Activated CD4-positive, alpha-beta T cell treated with anti-CD3 and anti-CD28 coated beads for 36 hours (primary cell): Measurements from ENCODE around the gene CUL4A. TPM values are rescaled to one million over a fixed set of nuclear protein-coding genes. Genes with fewer than 3 reads are reported as not detected.

ENCODE experiments used
- ATAC-seq: fragments of 200-7000 bp; cut with Tn5 transposase; one replicate; pipeline ENCODE4 v1.10.0; 2021; ENCODE audit warnings: mild to moderate bottlenecking, moderate library complexity
- CTCF ChIA-PET: fragments of 350-600 bp; sonication (Branson Sonifier 250); formaldehyde crosslinking; loops from one replicate; lab custom pipeline; 2021; ENCODE audit warnings: antibody characterized with exemption; lab: Charles Lee
- POLR2A ChIA-PET: fragments of 350-600 bp; sonication (Branson Sonifier 250); formaldehyde crosslinking; loops from one replicate; lab custom pipeline; 2021; ENCODE audit warnings: antibody characterized with exemption, inconsistent platforms; lab: Charles Lee
- DNase-seq: peaks from one replicate; pipeline ENCODE4 v3.0.0-alpha.2; 2020
- H3K27ac Mint-ChIP-seq: one replicate; pipeline ENCODE4 v1.8.0; 2021; ENCODE audit warnings: mixed read lengths
- H3K27me3 Mint-ChIP-seq: one replicate; pipeline ENCODE4 v1.8.0; 2021; ENCODE audit warnings: mixed read lengths
- H3K36me3 Mint-ChIP-seq: one replicate; pipeline ENCODE4 v1.8.0; 2021; ENCODE audit warnings: low read depth, mixed read lengths
- H3K4me1 Mint-ChIP-seq: one replicate; pipeline ENCODE4 v1.8.0; 2021; ENCODE audit warnings: mixed read lengths
- H3K4me3 Mint-ChIP-seq: one replicate; pipeline ENCODE4 v1.8.0; 2021; ENCODE audit warnings: mild to moderate bottlenecking, moderate library complexity, mixed read lengths
- H3K9me3 Mint-ChIP-seq: one replicate; pipeline ENCODE4 v1.8.0; 2021; ENCODE audit warnings: low read depth, mixed read lengths
- intact Hi-C, 2 experiments: fragments of 100-400 bp; cut with DNase I in 1 of 2; cut with micrococcal nuclease in 1 of 2; formaldehyde crosslinking; loops; one replicate each; pipeline versions ENCODE4 v1.14.2 to v1.15.1; 2022 to 2024; cut with DNase I, micrococcal nuclease
- total RNA-seq, 2 experiments: library from RNA; stranded (reverse); gene quantifications; one replicate each; pipeline ENCODE4 v1.2.3, GENCODE V29; 2021

CUL4A gene
- total RNA-seq, 2 experiments from 2014 or later, result 81.7 to 87.4 TPM

- DNase-seq (no peak), ATAC-seq (no peak)
- Mint-ChIP-seq H3K36me3 (peaks cover 4% of the 10 kb centered on the region), H3K4me3 (no peak overlapping the region), H3K27me3 (peaks cover 7% of the 10 kb centered on the region), H3K9me3 (no peaks in the 10 kb centered on the region), H3K4me1 (peaks cover 2% of the 10 kb centered on the region), H3K27ac (no peak overlapping the region)
- ChIA-PET CTCF (interaction anchor here (1.1 to 1.6 kb wide), 3 partner anchors 15 to 121 kb away, joined by 3 to 6 read pairs (median 4); no protein-coding TSS in a partner anchor), POLR2A (no interaction called here)
- intact Hi-C loops, result loop anchor here in 1 of 2 experiments (2.0 kb wide), 1 partner anchor 289 kb away; no protein-coding TSS in a partner anchor
Measured at GRCh38 chr13:113273851-113274590, 64.6 kb downstream of the CUL4A start.

GRCh38 chr13:113274721-113275120, 65.3 kb downstream of the CUL4A start:
- ATAC-seq (no peak), DNase-seq (no peak)
- ChIA-PET POLR2A (no interaction called here), CTCF (interaction anchor here (1.1 to 1.6 kb wide), 2 partner anchors 15 to 117 kb away, joined by 4 to 6 read pairs; no protein-coding TSS in a partner anchor)
- Mint-ChIP-seq H3K27me3 (peaks cover 8% of the 10 kb centered on the region), H3K36me3 (peaks cover 4% of the 10 kb centered on the region), H3K4me3 (no peak overlapping the region), H3K4me1 (peaks cover 2% of the 10 kb centered on the region), H3K27ac (no peak overlapping the region), H3K9me3 (no peaks in the 10 kb centered on the region)
- intact Hi-C loops, result loop anchor here (1.0 to 2.0 kb wide), 2 partner anchors 120 to 288 kb away; no protein-coding TSS in a partner anchor

- Mint-ChIP-seq H3K27me3 (peaks cover 8% of the 10 kb centered on the region), H3K4me3 (no peak overlapping the region), H3K9me3 (no peaks in the 10 kb centered on the region), H3K4me1 (peaks cover 2% of the 10 kb centered on the region), H3K27ac (no peak overlapping the region), H3K36me3 (peaks cover 4% of the 10 kb centered on the region)
- ATAC-seq (peak; percentile 85), DNase-seq (peak; percentile 65)
- intact Hi-C loops, result loop anchor here (1.0 to 2.0 kb wide), 2 partner anchors 119 to 287 kb away; no protein-coding TSS in a partner anchor
- ChIA-PET POLR2A (no interaction called here), CTCF (no interaction called here)
Measured at GRCh38 chr13:113275387-113275786, 66.0 kb downstream of the CUL4A start.

- Mint-ChIP-seq H3K4me3 (no peak overlapping the region), H3K27ac (no peak overlapping the region), H3K36me3 (no peaks in the 10 kb centered on the region), H3K27me3 (peaks cover 12% of the 10 kb centered on the region), H3K4me1 (peaks cover 2% of the 10 kb centered on the region), H3K9me3 (no peaks in the 10 kb centered on the region)
- ATAC-seq, result no peak
- CTCF ChIA-PET, result no interaction called here
- no peak for DNase-seq
- POLR2A ChIA-PET, result no interaction called here
- intact Hi-C loops, result no loop called here
Measured at GRCh38 chr13:113280126-113280525, 70.7 kb downstream of the CUL4A start.

- H3K9me3 Mint-ChIP-seq, result no peaks in the 10 kb centered on the region
- POLR2A ChIA-PET, result no interaction called here
- intact Hi-C loops, result no loop called here
- H3K36me3 Mint-ChIP-seq, result no peaks in the 10 kb centered on the region
- ATAC-seq, result no peak
- H3K4me3 Mint-ChIP-seq, result no peak overlapping the region
- no peaks in the 10 kb centered on the region for H3K4me1 Mint-ChIP-seq
- H3K27me3 Mint-ChIP-seq, result peaks cover 11% of the 10 kb centered on the region
- DNase-seq, result no peak
- CTCF ChIA-PET, result no interaction called here
- H3K27ac Mint-ChIP-seq, result no peak overlapping the region
Measured at GRCh38 chr13:113283904-113284303, 74.5 kb downstream of the CUL4A start.

GRCh38 chr13:113288880-113289279, 79.5 kb downstream of the CUL4A start:
- H3K36me3 Mint-ChIP-seq, result no peaks in the 10 kb centered on the region
- no peak overlapping the region for H3K27ac Mint-ChIP-seq
- H3K4me1 Mint-ChIP-seq, result peaks cover 13% of the 10 kb centered on the region
- peaks cover 25% of the 10 kb centered on the region for H3K27me3 Mint-ChIP-seq
- ATAC-seq, result no peak
- no peak for DNase-seq
- intact Hi-C loops, result no loop called here
- no peaks in the 10 kb centered on the region for H3K9me3 Mint-ChIP-seq
- H3K4me3 Mint-ChIP-seq, result no peak overlapping the region
- CTCF ChIA-PET, result interaction anchor here (0.7 kb wide), 1 partner anchor 15 kb away, joined by 4 read pairs; no protein-coding TSS in a partner anchor
- POLR2A ChIA-PET, result no interaction called here

GRCh38 chr13:113291129-113291528, 81.7 kb downstream of the CUL4A start:
- intact Hi-C loops, result no loop called here
- peaks cover 16% of the 10 kb centered on the region for H3K4me1 Mint-ChIP-seq
- ATAC-seq (no peak), DNase-seq (no peak)
- ChIA-PET CTCF (interaction anchor here (0.7 to 1.5 kb wide), 3 partner anchors 65 to 198 kb away, joined by 3 to 4 read pairs (median 3); no protein-coding TSS in a partner anchor), POLR2A (no interaction called here)
- H3K27me3 Mint-ChIP-seq, result peaks cover 23% of the 10 kb centered on the region
- no peaks in the 10 kb centered on the region for H3K9me3 Mint-ChIP-seq
- H3K36me3 Mint-ChIP-seq, result no peaks in the 10 kb centered on the region
- no peak overlapping the region for H3K27ac Mint-ChIP-seq
- no peak overlapping the region for H3K4me3 Mint-ChIP-seq

GRCh38 chr13:113292021-113292862, 82.8 kb downstream of the CUL4A start:
- CTCF ChIA-PET, result interaction anchor here (1.2 to 1.5 kb wide), 2 partner anchors 64 to 90 kb away, joined by 3 read pairs; no protein-coding TSS in a partner anchor
- H3K9me3 Mint-ChIP-seq, result no peaks in the 10 kb centered on the region
- intact Hi-C loops, result no loop called here
- POLR2A ChIA-PET, result interaction anchor here (0.7 kb wide), 1 partner anchor 350 kb away, joined by 4 read pairs; no protein-coding TSS in a partner anchor
- H3K36me3 Mint-ChIP-seq, result peaks cover 4% of the 10 kb centered on the region
- H3K27me3 Mint-ChIP-seq, result peaks cover 23% of the 10 kb centered on the region
- ATAC-seq (no peak), DNase-seq (peak; percentile 44)
- no peak overlapping the region for H3K27ac Mint-ChIP-seq
- peak overlapping the region; percentile 37 for H3K4me3 Mint-ChIP-seq
- H3K4me1 Mint-ChIP-seq, result peaks cover 22% of the 10 kb centered on the region

GRCh38 chr13:113293686-113294085, 84.3 kb downstream of the CUL4A start:
- ChIA-PET CTCF (interaction anchor here (0.6 kb wide), 1 partner anchor 52 kb away, joined by 3 read pairs; no protein-coding TSS in a partner anchor), POLR2A (no interaction called here)
- peaks cover 30% of the 10 kb centered on the region for H3K4me1 Mint-ChIP-seq
- DNase-seq (no peak), ATAC-seq (no peak)
- H3K27ac Mint-ChIP-seq, result no peak overlapping the region
- peaks cover 23% of the 10 kb centered on the region for H3K27me3 Mint-ChIP-seq
- intact Hi-C loops, result no loop called here
- H3K36me3 Mint-ChIP-seq, result peaks cover 4% of the 10 kb centered on the region
- H3K4me3 Mint-ChIP-seq, result no peak overlapping the region
- no peaks in the 10 kb centered on the region for H3K9me3 Mint-ChIP-seq

GRCh38 chr13:113295776-113296175, 86.4 kb downstream of the CUL4A start:
- ATAC-seq (no peak), DNase-seq (no peak)
- ChIA-PET POLR2A (no interaction called here), CTCF (no interaction called here)
- Mint-ChIP-seq H3K4me1 (peaks cover 33% of the 10 kb centered on the region), H3K36me3 (peaks cover 4% of the 10 kb centered on the region), H3K4me3 (peak overlapping the region; percentile 89), H3K9me3 (no peaks in the 10 kb centered on the region), H3K27me3 (peaks cover 14% of the 10 kb centered on the region), H3K27ac (peak overlapping the region; percentile 1)
- intact Hi-C loops, result loop anchor here in 1 of 2 experiments (2.0 to 5.0 kb wide), 4 partner anchors 143 to 605 kb away; partner anchors contain the start of genes ATP11A and MCF2L
